ENCODE results near the gene MOB1A.

MOB1A gene

GRCh38 chr2:74149570-74150319, 28.9 kb downstream of the MOB1A start:
- peaks cover 14 to 16% of the 10 kb centered on the region in 2 donors for H3K4me1 ChIP-seq (ENCODE audit: control insufficient read depth in 2 of 2, insufficient read depth in 2 of 2, low read length in 2 of 2)
- no peaks in the 10 kb centered on the region for H3K9me3 ChIP-seq (ENCODE audit: control insufficient read depth in 2 of 2, low read length in 2 of 2)
- no peak overlapping the region for H3K9ac ChIP-seq (ENCODE audit: low read depth in 1 of 2, low read length in 2 of 2)
- no peak overlapping the region for H3K27ac ChIP-seq (ENCODE audit: low read depth in 2 of 2, low read length in 2 of 2)
- H3K4me3 ChIP-seq (ENCODE audit: low read length in 2 of 2): no peak overlapping the region
- H3K27me3 ChIP-seq (ENCODE audit: control insufficient read depth in 2 of 2, insufficient read depth in 2 of 2, low read length in 2 of 2): no peaks in the 10 kb centered on the region
- H3K36me3 ChIP-seq (ENCODE audit: control insufficient read depth in 2 of 2, insufficient read depth in 2 of 2, low read length in 2 of 2): peaks cover 15 to 24% of the 10 kb centered on the region in 2 donors

GRCh38 chr2:74149247-74149525, 29.5 kb downstream of the MOB1A start:
- Histone ChIP-seq H3K36me3 (ENCODE audit: control insufficient read depth in 2 of 2, insufficient read depth in 2 of 2, low read length in 2 of 2) (peaks cover 11 to 22% of the 10 kb centered on the region in 2 donors), H3K4me1 (ENCODE audit: control insufficient read depth in 2 of 2, insufficient read depth in 2 of 2, low read length in 2 of 2) (peaks cover 14 to 16% of the 10 kb centered on the region in 2 donors), H3K9me3 (ENCODE audit: control insufficient read depth in 2 of 2, low read length in 2 of 2) (no peaks in the 10 kb centered on the region), H3K27ac (ENCODE audit: low read depth in 2 of 2, low read length in 2 of 2) (no peak overlapping the region), H3K9ac (ENCODE audit: low read depth in 1 of 2, low read length in 2 of 2) (no peak overlapping the region), H3K4me3 (ENCODE audit: low read length in 2 of 2) (no peak overlapping the region), H3K27me3 (ENCODE audit: control insufficient read depth in 2 of 2, insufficient read depth in 2 of 2, low read length in 2 of 2) (no peaks in the 10 kb centered on the region)

GRCh38 chr2:74148457-74149246, 30.0 kb downstream of the MOB1A start:
- Histone ChIP-seq H3K9me3 (ENCODE audit: control insufficient read depth in 2 of 2, low read length in 2 of 2) (no peaks in the 10 kb centered on the region), H3K4me1 (ENCODE audit: control insufficient read depth in 2 of 2, insufficient read depth in 2 of 2, low read length in 2 of 2) (peaks cover 14 to 16% of the 10 kb centered on the region in 2 donors), H3K4me3 (ENCODE audit: low read length in 2 of 2) (peak overlapping the region; percentile 74 to 76), H3K9ac (ENCODE audit: low read depth in 1 of 2, low read length in 2 of 2) (peak overlapping the region; percentile 52 to 61), H3K27ac (ENCODE audit: low read depth in 2 of 2, low read length in 2 of 2) (no peak overlapping the region), H3K27me3 (ENCODE audit: control insufficient read depth in 2 of 2, insufficient read depth in 2 of 2, low read length in 2 of 2) (no peaks in the 10 kb centered on the region), H3K36me3 (ENCODE audit: control insufficient read depth in 2 of 2, insufficient read depth in 2 of 2, low read length in 2 of 2) (peaks cover 8 to 20% of the 10 kb centered on the region in 2 donors)

GRCh38 chr2:74147727-74148456, 30.8 kb downstream of the MOB1A start, which contains the start of gene BOLA3:
TSS of gene BOLA3 (minus strand) at chr2:74147912. CDS start at chr2:74147874, 38 bp downstream.
- Histone ChIP-seq H3K36me3 (ENCODE audit: control insufficient read depth in 2 of 2, insufficient read depth in 2 of 2, low read length in 2 of 2) (peaks cover 3 to 12% of the 10 kb centered on the region in 2 donors), H3K4me1 (ENCODE audit: control insufficient read depth in 2 of 2, insufficient read depth in 2 of 2, low read length in 2 of 2) (peaks cover 14 to 16% of the 10 kb centered on the region in 2 donors), H3K27me3 (ENCODE audit: control insufficient read depth in 2 of 2, insufficient read depth in 2 of 2, low read length in 2 of 2) (no peaks in the 10 kb centered on the region), H3K4me3 (ENCODE audit: low read length in 2 of 2) (peak within 1 kb of the TSS; percentile 74 to 90), H3K27ac (ENCODE audit: low read depth in 2 of 2, low read length in 2 of 2) (peak within 1 kb of the TSS in 1 of 2 donors; percentile 43), H3K9me3 (ENCODE audit: control insufficient read depth in 2 of 2, low read length in 2 of 2) (no peaks in the 10 kb centered on the region), H3K9ac (ENCODE audit: low read depth in 1 of 2, low read length in 2 of 2) (peak within 1 kb of the TSS; percentile 77 to 83)

GRCh38 chr2:74146929-74147726, 31.6 kb downstream of the MOB1A start:
- Histone ChIP-seq H3K4me1 (ENCODE audit: control insufficient read depth in 2 of 2, insufficient read depth in 2 of 2, low read length in 2 of 2) (peaks cover 14 to 16% of the 10 kb centered on the region in 2 donors), H3K27ac (ENCODE audit: low read depth in 2 of 2, low read length in 2 of 2) (no peak overlapping the region), H3K4me3 (ENCODE audit: low read length in 2 of 2) (peak overlapping the region; percentile 74 to 90), H3K9ac (ENCODE audit: low read depth in 1 of 2, low read length in 2 of 2) (peak overlapping the region; percentile 77 to 83), H3K27me3 (ENCODE audit: control insufficient read depth in 2 of 2, insufficient read depth in 2 of 2, low read length in 2 of 2) (no peaks in the 10 kb centered on the region), H3K9me3 (ENCODE audit: control insufficient read depth in 2 of 2, low read length in 2 of 2) (no peaks in the 10 kb centered on the region), H3K36me3 (ENCODE audit: control insufficient read depth in 2 of 2, insufficient read depth in 2 of 2, low read length in 2 of 2) (peaks cover 4 to 18% of the 10 kb centered on the region in 2 donors)

GRCh38 chr2:74142340-74142739, 36.3 kb downstream of the MOB1A start:
- peaks cover 7 to 13% of the 10 kb centered on the region in 2 donors for H3K4me1 ChIP-seq (ENCODE audit: control insufficient read depth in 2 of 2, insufficient read depth in 2 of 2, low read length in 2 of 2)
- H3K4me3 ChIP-seq (ENCODE audit: low read length in 2 of 2): no peak overlapping the region
- no peak overlapping the region for H3K9ac ChIP-seq (ENCODE audit: low read depth in 1 of 2, low read length in 2 of 2)
- H3K9me3 ChIP-seq (ENCODE audit: control insufficient read depth in 2 of 2, low read length in 2 of 2): no peaks in the 10 kb centered on the region
- H3K27me3 ChIP-seq (ENCODE audit: control insufficient read depth in 2 of 2, insufficient read depth in 2 of 2, low read length in 2 of 2): no peaks in the 10 kb centered on the region
- peaks cover 8 to 13% of the 10 kb centered on the region in 2 donors for H3K36me3 ChIP-seq (ENCODE audit: control insufficient read depth in 2 of 2, insufficient read depth in 2 of 2, low read length in 2 of 2)
- no peak overlapping the region for H3K27ac ChIP-seq (ENCODE audit: low read depth in 2 of 2, low read length in 2 of 2)

- Histone ChIP-seq H3K4me1 (ENCODE audit: control insufficient read depth in 2 of 2, insufficient read depth in 2 of 2, low read length in 2 of 2) (no peaks in the 10 kb centered on the region), H3K4me3 (ENCODE audit: low read length in 2 of 2) (no peak overlapping the region), H3K36me3 (ENCODE audit: control insufficient read depth in 2 of 2, insufficient read depth in 2 of 2, low read length in 2 of 2) (peaks cover 14 to 22% of the 10 kb centered on the region in 2 donors), H3K27ac (ENCODE audit: low read depth in 2 of 2, low read length in 2 of 2) (no peak overlapping the region), H3K27me3 (ENCODE audit: control insufficient read depth in 2 of 2, insufficient read depth in 2 of 2, low read length in 2 of 2) (no peaks in the 10 kb centered on the region), H3K9me3 (ENCODE audit: control insufficient read depth in 2 of 2, low read length in 2 of 2) (no peaks in the 10 kb centered on the region), H3K9ac (ENCODE audit: low read depth in 1 of 2, low read length in 2 of 2) (no peak overlapping the region)
These were observed 39.9 kb downstream of the MOB1A start for GRCh38 chr2:74138600-74139323.

GRCh38 chr2:74137651-74138599, 40.8 kb downstream of the MOB1A start:
- Histone ChIP-seq H3K27ac (ENCODE audit: low read depth in 2 of 2, low read length in 2 of 2) (no peak overlapping the region), H3K27me3 (ENCODE audit: control insufficient read depth in 2 of 2, insufficient read depth in 2 of 2, low read length in 2 of 2) (no peaks in the 10 kb centered on the region), H3K4me3 (ENCODE audit: low read length in 2 of 2) (no peak overlapping the region), H3K36me3 (ENCODE audit: control insufficient read depth in 2 of 2, insufficient read depth in 2 of 2, low read length in 2 of 2) (peaks cover 14 to 26% of the 10 kb centered on the region in 2 donors), H3K4me1 (ENCODE audit: control insufficient read depth in 2 of 2, insufficient read depth in 2 of 2, low read length in 2 of 2) (no peaks in the 10 kb centered on the region), H3K9ac (ENCODE audit: low read depth in 1 of 2, low read length in 2 of 2) (no peak overlapping the region), H3K9me3 (ENCODE audit: control insufficient read depth in 2 of 2, low read length in 2 of 2) (no peaks in the 10 kb centered on the region)
